ENCODE data around the gene YTHDF1.

DNA sequence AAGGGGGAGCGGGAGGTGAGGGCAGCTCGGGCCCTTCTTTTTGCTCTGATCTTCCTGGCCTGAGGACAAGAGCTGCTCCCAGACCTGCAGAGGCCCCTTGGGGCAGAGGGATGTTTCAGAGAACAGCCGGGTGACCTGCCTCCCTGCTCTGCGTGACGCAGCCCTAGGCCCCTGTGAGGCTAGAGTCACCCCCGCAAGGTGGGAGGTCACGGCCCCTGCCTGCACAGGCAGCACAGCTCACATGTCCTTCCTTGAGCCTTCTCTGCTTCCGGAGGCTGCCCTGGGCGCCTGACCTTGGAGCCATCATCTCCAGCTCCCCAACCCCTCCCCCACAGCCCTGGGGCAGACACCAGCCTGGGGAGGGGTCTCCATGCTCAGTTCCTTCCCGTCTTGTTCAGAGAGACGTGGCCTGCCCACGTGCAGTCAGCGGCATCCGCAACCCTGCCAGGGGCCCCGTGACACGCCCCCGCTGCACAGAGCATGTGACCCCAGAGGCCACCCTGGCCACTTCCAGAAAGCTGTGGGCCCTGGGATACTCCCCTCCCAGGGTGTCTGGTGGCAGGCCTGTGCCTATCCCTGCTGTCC is 19.6 kb upstream of the YTHDF1 start, which contains the start of gene BIRC7:
- TF ChIP-seq CTCF (IDR thresholded peaks at IDR 0.05; ENCODE audit: low read depth, low read length) (no peak), EZH2phosphoT487 (IDR thresholded peaks at IDR 0.05; ENCODE audit: low read depth) (no peak)

Measured in OCI-LY3 (cell line).